Measurements from ENCODE around the gene FSTL5.

Gene FSTL5

GRCh38 chr4:161653697-161654096, 510.1 kb downstream of the FSTL5 start:
- TF ChIP-seq EZH2 (optimal IDR thresholded peaks at IDR 0.05; ENCODE audit: low read depth, low read length) (no peak), CTCF (IDR thresholded peaks at IDR 0.05; ENCODE audit: low read length) (no peak), EZH2phosphoT487 (IDR thresholded peaks at IDR 0.05; ENCODE audit: low read length) (no peak)
- Histone ChIP-seq H3F3A (ENCODE audit: insufficient read depth, low read length) (no peaks in the 10 kb centered on the region), H2AFZ (ENCODE audit: low read length) (no peak overlapping the region), H3K9ac (ENCODE audit: low read length) (no peak overlapping the region), H3K4me3 (ENCODE audit: low read length) (no peak overlapping the region), H3K4me2 (ENCODE audit: low read depth, low read length) (no peak overlapping the region), H3K36me3 (replicated peaks; ENCODE audit: insufficient read depth, low read length) (no peaks in the 10 kb centered on the region), H3K9me2 (replicated peaks; ENCODE audit: insufficient read depth, low read length) (no peaks in the 10 kb centered on the region), H3K9me3 (replicated peaks; ENCODE audit: insufficient read depth, low read length) (no peaks in the 10 kb centered on the region), H3K4me1 (ENCODE audit: low read length) (0 out of 2 replicates have a peak, but pooled peaks cover 3% of the 10 kb centered on the region), H3K27me3 (replicated peaks; ENCODE audit: insufficient read depth, low read length) (no peaks in the 10 kb centered on the region), H3K27ac (ENCODE audit: low read length) (no peak overlapping the region), H3K79me2 (ENCODE audit: low read length) (no peaks in the 10 kb centered on the region), H4K20me1 (ENCODE audit: insufficient read depth, low read length) (no peaks in the 10 kb centered on the region)
- no peak for DNase-seq

- Histone ChIP-seq H3K9ac (ENCODE audit: low read length) (no peak overlapping the region), H3K4me1 (ENCODE audit: low read length) (0 out of 2 replicates have a peak, but pooled peaks cover 3% of the 10 kb centered on the region), H3K27me3 (replicated peaks; ENCODE audit: insufficient read depth, low read length) (no peaks in the 10 kb centered on the region), H3K9me2 (replicated peaks; ENCODE audit: insufficient read depth, low read length) (no peaks in the 10 kb centered on the region), H3F3A (ENCODE audit: insufficient read depth, low read length) (no peaks in the 10 kb centered on the region), H2AFZ (ENCODE audit: low read length) (no peak overlapping the region), H3K36me3 (replicated peaks; ENCODE audit: insufficient read depth, low read length) (no peaks in the 10 kb centered on the region), H3K9me3 (replicated peaks; ENCODE audit: insufficient read depth, low read length) (no peaks in the 10 kb centered on the region), H4K20me1 (ENCODE audit: insufficient read depth, low read length) (no peaks in the 10 kb centered on the region), H3K4me3 (ENCODE audit: low read length) (no peak overlapping the region), H3K27ac (ENCODE audit: low read length) (no peak overlapping the region), H3K79me2 (ENCODE audit: low read length) (no peaks in the 10 kb centered on the region), H3K4me2 (ENCODE audit: low read depth, low read length) (no peak overlapping the region)
- no peak for DNase-seq
- TF ChIP-seq EZH2 (optimal IDR thresholded peaks at IDR 0.05; ENCODE audit: low read depth, low read length), result no peak
- no peak for TF ChIP-seq CTCF (IDR thresholded peaks at IDR 0.05; ENCODE audit: low read length)
- TF ChIP-seq EZH2phosphoT487 (IDR thresholded peaks at IDR 0.05; ENCODE audit: low read length), result no peak
Observed at GRCh38 chr4:161651586-161651985, 512.2 kb downstream of the FSTL5 start.

- Histone ChIP-seq H3K9ac (ENCODE audit: low read length) (no peak overlapping the region), H3K27ac (ENCODE audit: low read length) (no peak overlapping the region), H3F3A (ENCODE audit: insufficient read depth, low read length) (no peaks in the 10 kb centered on the region)
Observed at GRCh38 chr4:161650812-161651211, 513.0 kb downstream of the FSTL5 start.

More at GRCh38 chr4:161650812-161651211, 513.0 kb downstream of the FSTL5 start:
- no peak for TF ChIP-seq CTCF (IDR thresholded peaks at IDR 0.05; ENCODE audit: low read length)
- TF ChIP-seq EZH2phosphoT487 (IDR thresholded peaks at IDR 0.05; ENCODE audit: low read length), result no peak
- TF ChIP-seq EZH2 (optimal IDR thresholded peaks at IDR 0.05; ENCODE audit: low read depth, low read length), result no peak
- no peaks in the 10 kb centered on the region for H3K36me3 ChIP-seq (replicated peaks; ENCODE audit: insufficient read depth, low read length)
- 0 out of 2 replicates have a peak, but pooled peaks cover 3% of the 10 kb centered on the region for H3K4me1 ChIP-seq (ENCODE audit: low read length)
- no peaks in the 10 kb centered on the region for H3K9me2 ChIP-seq (replicated peaks; ENCODE audit: insufficient read depth, low read length)
- no peak overlapping the region for H3K4me2 ChIP-seq (ENCODE audit: low read depth, low read length)
- H3K27me3 ChIP-seq (replicated peaks; ENCODE audit: insufficient read depth, low read length), result no peaks in the 10 kb centered on the region
- no peak overlapping the region for H2AFZ ChIP-seq (ENCODE audit: low read length)
- H3K9me3 ChIP-seq (replicated peaks; ENCODE audit: insufficient read depth, low read length), result no peaks in the 10 kb centered on the region
- no peaks in the 10 kb centered on the region for H4K20me1 ChIP-seq (ENCODE audit: insufficient read depth, low read length)
- no peak overlapping the region for H3K4me3 ChIP-seq (ENCODE audit: low read length)
- DNase-seq, result no peak
- H3K79me2 ChIP-seq (ENCODE audit: low read length), result no peaks in the 10 kb centered on the region
